CD4-positive, alpha-beta memory T cell (primary cell): ENCODE measurements around the gene SLC17A9. TPM values are rescaled to one million over a fixed set of nuclear protein-coding genes. Genes with fewer than 3 reads are reported as not detected.

Source experiments
- CTCF ChIA-PET: fragments of 350-600 bp; sonication (Branson Sonifier 250); formaldehyde crosslinking; loops from one replicate; lab custom pipeline; 2021; ENCODE audit warnings: inconsistent platforms; ENCODE audit not compliant: partially characterized antibody; lab: Charles Lee
- POLR2A ChIA-PET: fragments of 350-600 bp; sonication (Branson Sonifier 250); formaldehyde crosslinking; loops from one replicate; lab custom pipeline; 2021; ENCODE audit not compliant: partially characterized antibody; lab: Charles Lee
- DNase-seq, 5 donors: peaks; one replicate each; pipeline versions ENCODE4 v3.0.0 to v3.0.0-alpha.2; 2020 to 2022; ENCODE audit warnings: mixed read lengths in 1 of 5
- H3K27ac ChIP-seq: one replicate; pipeline ENCODE4 v1.7.0; 2013; ENCODE audit warnings: low read depth, low read length
- H3K27me3 ChIP-seq: 2 replicates; pipeline ENCODE4 v1.7.0; 2013; ENCODE audit warnings: mild to moderate bottlenecking, low read length, moderate library complexity; ENCODE audit not compliant: insufficient read depth
- H3K36me3 ChIP-seq: 2 replicates; pipeline ENCODE4 v1.7.0; 2013; ENCODE audit warnings: mild to moderate bottlenecking, low read length, moderate library complexity; ENCODE audit not compliant: insufficient read depth
- H3K4me1 ChIP-seq: 2 replicates; pipeline ENCODE4 v1.7.0; 2013; ENCODE audit warnings: mild to moderate bottlenecking, low read length, moderate library complexity; ENCODE audit not compliant: insufficient read depth
- H3K4me3 ChIP-seq, 2 donors: one replicate each; pipeline ENCODE4 v1.7.0; 2013; ENCODE audit warnings: low read length in 2 of 2, mild to moderate bottlenecking in 1 of 2
- H3K9me3 ChIP-seq, 2 donors: one replicate each; pipeline ENCODE4 v1.7.0; 2013; ENCODE audit warnings: low read length in 2 of 2, control low read depth in 1 of 2; ENCODE audit not compliant: control insufficient read depth in 1 of 2
- H3K27ac Mint-ChIP-seq, 7 donors: one replicate each; pipeline ENCODE4 v1.8.0; 2020 to 2021; ENCODE audit warnings: mixed read lengths in 7 of 7, mild to moderate bottlenecking in 6 of 7, inconsistent platforms in 3 of 7, moderate library complexity in 3 of 7
- H3K27me3 Mint-ChIP-seq, 2 donors: one replicate each; pipeline ENCODE4 v1.8.0; 2020 to 2021; ENCODE audit warnings: mixed read lengths in 2 of 2
- H3K36me3 Mint-ChIP-seq, 2 donors: one replicate each; pipeline ENCODE4 v1.8.0; 2020 to 2021; ENCODE audit warnings: mixed read lengths in 2 of 2, inconsistent platforms in 1 of 2, mild to moderate bottlenecking in 1 of 2
- H3K4me1 Mint-ChIP-seq, 4 donors: one replicate each; pipeline ENCODE4 v1.8.0; 2020 to 2021; ENCODE audit warnings: mixed read lengths in 4 of 4, mild to moderate bottlenecking in 1 of 4
- H3K4me3 Mint-ChIP-seq, 8 donors: one replicate each; pipeline ENCODE4 v1.8.0; 2020 to 2021; ENCODE audit warnings: mixed read lengths in 8 of 8, mild to moderate bottlenecking in 7 of 8, moderate library complexity in 6 of 8, inconsistent platforms in 3 of 8
- H3K9me3 Mint-ChIP-seq, 8 donors: one replicate each; pipeline ENCODE4 v1.8.0; 2020 to 2021; ENCODE audit warnings: mixed read lengths in 8 of 8, mild to moderate bottlenecking in 5 of 8, inconsistent platforms in 3 of 8, moderate library complexity in 1 of 8
- intact Hi-C: fragments of 100-400 bp; cut with micrococcal nuclease; formaldehyde crosslinking; loops from one replicate; pipeline ENCODE4 v1.15.1; 2023
- polyA plus RNA-seq, 2 donors: library from polyadenylated mRNA; unstranded; fragments of 300-500 nt; fragmentation: Illumina TruSeq; gene quantifications; one replicate each; pipeline ENCODE4 v1.2.3, GENCODE V29; 2021
- total RNA-seq, 2 experiments: library from RNA; stranded (reverse); gene quantifications; one replicate each; pipeline ENCODE4 v1.2.3, GENCODE V29; 2021

The SLC17A9 gene
- total and polyA plus RNA-seq, 4 experiments from 2014 or later: 0.13 to 2.4 (median 2.1) TPM; not detected in 1

- Mint-ChIP-seq H3K9me3 (no peaks in the 10 kb centered on the region), H3K27me3 (peaks cover 27% of the 10 kb centered on the region in 2 donors), H3K36me3 (no peaks in the 10 kb centered on the region), H3K4me1 (peaks cover 10 to 26% (median 14%) of the 10 kb centered on the region in 4 donors), H3K4me3 (peak overlapping the region; percentile 64 to 92 (median 75)), H3K27ac (peak overlapping the region in 3 of 7 donors; percentile 17 to 86 (median 23))
- no peaks in the 10 kb centered on the region for H3K9me3 ChIP-seq
- no peaks in the 10 kb centered on the region for H3K36me3 ChIP-seq
- intact Hi-C loops: loop anchor here (1.0 to 2.0 kb wide), 3 partner anchors 17 to 72 kb away; no protein-coding TSS in a partner anchor
- DNase-seq: peak; percentile 78 to 83 (median 80)
- ChIA-PET POLR2A (interaction anchor here (0.7 to 1.4 kb wide), 6 partner anchors 18 to 130 kb away, joined by 3 to 16 read pairs (median 3); partner anchors contain the start of genes BHLHE23 and GID8), CTCF (interaction anchor here (0.6 to 1.7 kb wide), 19 partner anchors 9 to 209 kb away, joined by 3 to 13 read pairs (median 5); no protein-coding TSS in a partner anchor)
- peaks cover 9% of the 10 kb centered on the region for H3K4me1 ChIP-seq
- H3K27me3 ChIP-seq: peaks cover 6% of the 10 kb centered on the region
- H3K27ac ChIP-seq: no peak overlapping the region
- H3K4me3 ChIP-seq: no peak overlapping the region
Observed at GRCh38 chr20:62971950-62972844, 19.7 kb downstream of the SLC17A9 start.

GRCh38 chr20:62972845-62973745, 20.6 kb downstream of the SLC17A9 start:
- Histone ChIP-seq H3K27me3 (peaks cover 6% of the 10 kb centered on the region), H3K4me3 (no peak overlapping the region), H3K36me3 (no peaks in the 10 kb centered on the region), H3K4me1 (peaks cover 18% of the 10 kb centered on the region), H3K9me3 (no peaks in the 10 kb centered on the region), H3K27ac (no peak overlapping the region)
- peak overlapping the region in 2 of 7 donors; percentile 12 to 23 for H3K27ac Mint-ChIP-seq
- H3K4me3 Mint-ChIP-seq: peak overlapping the region in 5 of 8 donors; percentile 36 to 82 (median 48)
- ChIA-PET POLR2A (interaction anchor here (0.7 to 1.4 kb wide), 6 partner anchors 19 to 129 kb away, joined by 3 to 16 read pairs (median 3); partner anchors contain the start of genes BHLHE23 and GID8), CTCF (interaction anchor here (0.6 to 1.7 kb wide), 19 partner anchors 8 to 208 kb away, joined by 3 to 13 read pairs (median 5); no protein-coding TSS in a partner anchor)
- no peaks in the 10 kb centered on the region for H3K9me3 Mint-ChIP-seq
- intact Hi-C loops: loop anchor here (1.0 to 2.0 kb wide), 3 partner anchors 18 to 73 kb away; no protein-coding TSS in a partner anchor
- H3K36me3 Mint-ChIP-seq: no peaks in the 10 kb centered on the region
- peaks cover 30 to 35% of the 10 kb centered on the region in 2 donors for H3K27me3 Mint-ChIP-seq
- H3K4me1 Mint-ChIP-seq: peaks cover 16 to 35% (median 21%) of the 10 kb centered on the region in 4 donors
- DNase-seq: peak in 1 of 5 donors; percentile 34

- H3K4me1 Mint-ChIP-seq: peaks cover 17 to 54% (median 27%) of the 10 kb centered on the region in 4 donors
- H3K27me3 ChIP-seq: peaks cover 21% of the 10 kb centered on the region
Observed at GRCh38 chr20:62975251-62975760, 22.8 kb downstream of the SLC17A9 start.

GRCh38 chr20:62975812-62976508, 23.5 kb downstream of the SLC17A9 start:
- Mint-ChIP-seq H3K27me3 (peaks cover 45% of the 10 kb centered on the region in 2 donors), H3K4me1 (peaks cover 19 to 61% (median 29%) of the 10 kb centered on the region in 4 donors), H3K27ac (peak overlapping the region in 4 of 7 donors; percentile 38 to 86 (median 64)), H3K36me3 (no peaks in the 10 kb centered on the region), H3K9me3 (no peaks in the 10 kb centered on the region), H3K4me3 (peak overlapping the region in 2 of 8 donors; percentile 30 to 73)
- Histone ChIP-seq H3K9me3 (no peaks in the 10 kb centered on the region), H3K4me3 (no peak overlapping the region), H3K4me1 (peaks cover 38% of the 10 kb centered on the region), H3K36me3 (no peaks in the 10 kb centered on the region), H3K27me3 (peaks cover 25% of the 10 kb centered on the region), H3K27ac (no peak overlapping the region)
- intact Hi-C loops: no loop called here
- ChIA-PET CTCF (no interaction called here), POLR2A (interaction anchor here (0.7 to 1.4 kb wide), 2 partner anchors 22 to 33 kb away, joined by 3 read pairs; no protein-coding TSS in a partner anchor)
- no peak for DNase-seq

More at GRCh38 chr20:62975251-62975760, 22.8 kb downstream of the SLC17A9 start:
- no peaks in the 10 kb centered on the region for H3K9me3 ChIP-seq
- no peak for DNase-seq
- Mint-ChIP-seq H3K9me3 (no peaks in the 10 kb centered on the region), H3K27ac (peak overlapping the region in 4 of 7 donors; percentile 24 to 38 (median 31)), H3K4me3 (no peak overlapping the region), H3K27me3 (peaks cover 41 to 44% of the 10 kb centered on the region in 2 donors), H3K36me3 (no peaks in the 10 kb centered on the region)
- ChIA-PET CTCF (no interaction called here), POLR2A (interaction anchor here (1.4 kb wide), 1 partner anchor 34 kb away, joined by 3 read pairs; no protein-coding TSS in a partner anchor)
- H3K4me3 ChIP-seq: no peak overlapping the region
- intact Hi-C loops: no loop called here
- H3K36me3 ChIP-seq: no peaks in the 10 kb centered on the region
- no peak overlapping the region for H3K27ac ChIP-seq
- H3K4me1 ChIP-seq: peaks cover 32% of the 10 kb centered on the region

- Histone ChIP-seq H3K4me3 (no peak overlapping the region), H3K9me3 (no peaks in the 10 kb centered on the region), H3K36me3 (no peaks in the 10 kb centered on the region), H3K27ac (no peak overlapping the region), H3K4me1 (peaks cover 45% of the 10 kb centered on the region), H3K27me3 (peaks cover 31% of the 10 kb centered on the region)
- intact Hi-C loops: no loop called here
- no peaks in the 10 kb centered on the region for H3K9me3 Mint-ChIP-seq
- no peak overlapping the region for H3K4me3 Mint-ChIP-seq
- H3K27me3 Mint-ChIP-seq: peaks cover 41 to 43% of the 10 kb centered on the region in 2 donors
- H3K4me1 Mint-ChIP-seq: peaks cover 17 to 63% (median 29%) of the 10 kb centered on the region in 4 donors
- ChIA-PET CTCF (interaction anchor here (1.5 kb wide), 1 partner anchor 32 kb away, joined by 7 read pairs; no protein-coding TSS in a partner anchor), POLR2A (interaction anchor here (1.7 kb wide), 1 partner anchor 32 kb away, joined by 6 read pairs; no protein-coding TSS in a partner anchor)
- peak overlapping the region in 4 of 7 donors; percentile 22 to 86 (median 41) for H3K27ac Mint-ChIP-seq
- no peaks in the 10 kb centered on the region for H3K36me3 Mint-ChIP-seq
- no peak for DNase-seq
Observed at GRCh38 chr20:62976886-62977285, 24.4 kb downstream of the SLC17A9 start.
